ENCODE results near the gene NUP210L. TPM values are rescaled to one million over a fixed set of nuclear protein-coding genes. Genes with fewer than 3 reads are reported as not detected.

NUP210L gene
- total and polyA plus RNA-seq, 2 of the 13 experiments (the other 11 are each of a cell fraction or from before 2014, with no cell fraction given), result not detected

DNA sequence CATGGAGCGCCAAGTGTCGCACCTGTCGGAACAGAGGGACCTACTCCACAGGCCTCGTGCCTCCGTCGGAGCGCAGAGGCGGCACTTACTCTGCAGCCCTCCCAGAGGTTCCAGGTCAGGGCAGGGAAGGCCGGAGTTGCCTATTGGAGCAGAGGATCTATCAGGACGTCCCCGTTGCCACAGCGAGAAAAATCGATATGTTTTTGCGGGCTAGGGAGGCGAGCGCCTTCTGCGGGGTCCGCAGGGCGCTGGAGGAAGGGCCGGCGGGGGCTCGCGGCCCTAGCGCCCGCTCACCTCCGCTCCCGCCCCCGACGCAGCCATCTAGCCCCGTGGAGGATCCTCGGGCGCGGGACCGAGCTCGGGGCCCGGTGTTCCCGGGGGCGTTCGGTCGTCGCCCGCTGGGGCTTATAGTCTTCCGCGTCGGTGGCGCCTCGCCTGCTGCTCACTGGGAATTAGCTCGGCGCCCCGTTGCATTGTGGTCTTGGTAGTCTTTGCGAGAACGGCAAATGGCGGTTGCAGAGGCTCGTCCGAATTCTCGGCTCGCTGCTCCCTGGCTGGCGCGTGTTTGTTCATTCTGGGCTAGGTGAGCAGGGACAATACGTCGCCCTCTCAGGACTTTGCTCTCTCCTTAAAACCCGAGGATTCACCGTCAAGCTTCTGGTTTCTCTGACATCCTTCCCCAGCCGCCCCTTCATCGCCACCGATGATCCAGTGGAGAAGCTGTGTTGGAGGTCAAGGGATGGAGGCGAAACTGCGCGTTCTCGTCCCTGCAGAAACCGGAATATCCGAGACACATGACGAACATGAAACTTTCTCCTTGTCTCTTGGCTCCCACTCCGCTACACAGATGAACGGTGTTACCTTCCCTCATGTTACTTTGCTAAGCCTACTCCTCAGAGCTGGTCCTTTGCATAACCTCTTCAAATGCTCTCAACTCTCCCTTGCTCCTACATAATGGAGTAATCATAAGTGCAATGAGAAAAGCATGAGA lies 177.3 kb downstream of the NUP210L start, which contains the start of gene JTB (continued):
- TF ChIP-seq, protein P1, sequence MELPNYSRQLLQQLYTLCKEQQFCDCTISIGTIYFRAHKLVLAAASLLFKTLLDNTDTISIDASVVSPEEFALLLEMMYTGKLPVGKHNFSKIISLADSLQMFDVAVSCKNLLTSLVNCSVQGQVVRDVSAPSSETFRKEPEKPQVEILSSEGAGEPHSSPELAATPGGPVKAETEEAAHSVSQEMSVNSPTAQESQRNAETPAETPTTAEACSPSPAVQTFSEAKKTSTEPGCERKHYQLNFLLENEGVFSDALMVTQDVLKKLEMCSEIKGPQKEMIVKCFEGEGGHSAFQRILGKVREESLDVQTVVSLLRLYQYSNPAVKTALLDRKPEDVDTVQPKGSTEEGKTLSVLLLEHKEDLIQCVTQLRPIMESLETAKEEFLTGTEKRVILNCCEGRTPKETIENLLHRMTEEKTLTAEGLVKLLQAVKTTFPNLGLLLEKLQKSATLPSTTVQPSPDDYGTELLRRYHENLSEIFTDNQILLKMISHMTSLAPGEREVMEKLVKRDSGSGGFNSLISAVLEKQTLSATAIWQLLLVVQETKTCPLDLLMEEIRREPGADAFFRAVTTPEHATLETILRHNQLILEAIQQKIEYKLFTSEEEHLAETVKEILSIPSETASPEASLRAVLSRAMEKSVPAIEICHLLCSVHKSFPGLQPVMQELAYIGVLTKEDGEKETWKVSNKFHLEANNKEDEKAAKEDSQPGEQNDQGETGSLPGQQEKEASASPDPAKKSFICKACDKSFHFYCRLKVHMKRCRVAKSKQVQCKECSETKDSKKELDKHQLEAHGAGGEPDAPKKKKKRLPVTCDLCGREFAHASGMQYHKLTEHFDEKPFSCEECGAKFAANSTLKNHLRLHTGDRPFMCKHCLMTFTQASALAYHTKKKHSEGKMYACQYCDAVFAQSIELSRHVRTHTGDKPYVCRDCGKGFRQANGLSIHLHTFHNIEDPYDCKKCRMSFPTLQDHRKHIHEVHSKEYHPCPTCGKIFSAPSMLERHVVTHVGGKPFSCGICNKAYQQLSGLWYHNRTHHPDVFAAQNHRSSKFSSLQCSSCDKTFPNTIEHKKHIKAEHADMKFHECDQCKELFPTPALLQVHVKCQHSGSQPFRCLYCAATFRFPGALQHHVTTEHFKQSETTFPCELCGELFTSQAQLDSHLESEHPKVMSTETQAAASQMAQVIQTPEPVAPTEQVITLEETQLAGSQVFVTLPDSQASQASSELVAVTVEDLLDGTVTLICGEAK (IDR thresholded peaks at IDR 0.05), result no peak
- TF ChIP-seq, protein P1 (CRISPR knock-in tag; IDR thresholded peaks at IDR 0.05), result no peak; the same call in 1 of the 2 replicates
- TF ChIP-seq KLF9 (CRISPR knock-in tag; IDR thresholded peaks at IDR 0.05; ENCODE audit: low read depth) (0 out of 2 replicates have a peak, but pooled peaks have one; percentile 21), ZNF354B (CRISPR knock-in tag; IDR thresholded peaks at IDR 0.05) (0 out of 2 replicates have a peak, but pooled peaks have one; percentile 47), ZNF451 (CRISPR knock-in tag; IDR thresholded peaks at IDR 0.05) (peak; percentile 88), ZNF777 (CRISPR knock-in tag; IDR thresholded peaks at IDR 0.05) (peak; percentile 83), PAWR (CRISPR knock-in tag; IDR thresholded peaks at IDR 0.05; ENCODE audit: borderline replicate concordance) (no peak), SSRP1 (CRISPR knock-in tag; IDR thresholded peaks at IDR 0.05) (no peak), EP300 (IDR thresholded peaks at IDR 0.05; ENCODE audit: low read depth in 2 of 2, low read length in 2 of 2) (no peak), EP300 (CRISPR knock-in tag; IDR thresholded peaks at IDR 0.05; ENCODE audit: borderline replicate concordance) (no peak), ZFYVE20 (CRISPR knock-in tag; IDR thresholded peaks at IDR 0.05; ENCODE audit: borderline replicate concordance, low read depth) (0 out of 2 replicates have a peak, but pooled peaks have one; percentile 69), SOX5 (CRISPR knock-in tag; IDR thresholded peaks at IDR 0.05; ENCODE audit: borderline replicate concordance) (no peak), SMYD3 (CRISPR knock-in tag; IDR thresholded peaks at IDR 0.05) (peak; percentile 81), SRSF9 (IDR thresholded peaks at IDR 0.05; ENCODE audit: borderline replicate concordance, insufficient read depth, low read depth, low read length, poor library complexity, severe bottlenecking) (no peak), ZNF446 (CRISPR knock-in tag; IDR thresholded peaks at IDR 0.05) (no peak), NR1H2 (CRISPR knock-in tag; IDR thresholded peaks at IDR 0.05; ENCODE audit: borderline replicate concordance, low read depth) (no peak), KDM2A (CRISPR knock-in tag; IDR thresholded peaks at IDR 0.05; ENCODE audit: borderline replicate concordance, low read depth) (peak; percentile 93)
- TF ChIP-seq, protein P2, sequence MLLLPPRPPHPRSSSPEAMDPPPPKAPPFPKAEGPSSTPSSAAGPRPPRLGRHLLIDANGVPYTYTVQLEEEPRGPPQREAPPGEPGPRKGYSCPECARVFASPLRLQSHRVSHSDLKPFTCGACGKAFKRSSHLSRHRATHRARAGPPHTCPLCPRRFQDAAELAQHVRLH (CRISPR knock-in tag; IDR thresholded peaks at IDR 0.05; ENCODE audit: borderline replicate concordance, low read depth), result peak; percentile 66; the same call in 1 of the 2 replicates

Measured in HepG2 (cell line).